ENCODE results near the gene CWC15.
A peak's percentile ranks its signal among the peaks of the same experiment; 100 is the strongest.

CWC15 gene

DNA sequence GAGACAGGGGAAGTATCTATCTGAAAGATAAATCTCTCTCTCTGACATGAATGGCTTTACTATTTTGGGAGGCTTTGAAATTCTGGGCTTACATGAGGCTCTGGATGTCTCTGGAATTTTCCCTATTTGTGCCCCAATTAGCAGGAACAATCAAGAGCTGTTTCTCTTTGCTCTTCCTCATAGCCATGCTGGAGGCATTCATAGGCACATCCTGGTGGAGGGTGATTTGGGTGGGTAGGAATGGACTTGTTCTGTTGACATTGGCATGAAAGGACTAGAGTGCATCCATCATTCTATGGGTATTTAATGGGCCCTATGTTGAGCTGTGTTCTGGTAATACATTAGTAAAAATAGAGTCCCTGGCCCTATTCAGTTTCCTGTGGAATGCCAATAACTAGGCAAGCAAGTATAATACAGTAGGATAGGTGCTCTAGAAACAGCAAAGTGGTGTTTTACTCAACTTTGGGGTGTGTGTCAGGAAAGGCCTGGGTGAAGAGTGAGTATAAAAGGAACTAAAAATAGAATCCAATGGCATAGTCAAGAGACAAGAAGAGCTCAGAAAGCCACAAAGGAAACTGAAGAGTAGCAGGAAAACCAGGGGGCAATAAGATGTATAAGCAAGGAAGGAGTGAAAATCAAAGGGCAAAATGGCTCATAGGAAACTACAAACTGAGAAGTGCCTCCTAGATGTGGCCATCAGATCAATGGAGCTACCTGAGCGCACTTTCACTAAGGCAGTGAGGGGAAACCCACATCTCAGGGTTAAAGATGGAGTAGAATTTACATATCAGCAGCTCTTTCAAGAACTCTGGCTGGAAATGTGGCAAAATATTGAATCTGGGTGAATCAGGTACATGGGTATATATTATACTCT lies 45.0 kb downstream of the CWC15 start:
- no CpG with 5 or more reads among the region's 1 CpG for WGBS (ENCODE audit: extremely low coverage, insufficient coverage, low lambda C conversion rate)
- H2BK5ac ChIP-seq (ENCODE audit: low read length): no peak overlapping the region

DNA sequence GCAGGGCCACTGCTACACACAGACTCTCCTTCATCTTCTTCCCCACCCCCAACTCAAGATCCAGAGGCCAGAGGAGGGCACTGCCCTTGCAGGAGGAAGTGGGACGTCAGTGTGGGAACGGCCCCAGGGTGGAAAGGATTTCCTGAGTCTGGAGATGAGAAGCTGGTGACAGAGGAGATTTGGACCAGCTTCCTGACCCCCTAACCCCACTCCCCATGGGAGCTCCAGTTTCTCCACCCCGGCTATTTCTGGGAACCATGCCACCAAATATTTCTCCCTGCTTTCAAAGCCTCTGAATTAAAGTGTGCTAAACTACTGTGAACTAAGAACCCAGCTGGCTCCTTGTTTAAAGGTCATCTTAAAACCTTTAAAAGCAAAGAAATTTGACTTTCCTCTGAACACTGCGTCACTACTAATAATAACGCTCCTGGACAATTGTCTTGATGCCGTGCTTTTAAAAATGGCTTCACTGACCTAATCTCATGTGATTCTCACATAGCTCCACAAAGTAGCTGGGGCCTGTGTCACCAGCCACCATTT lies 46.6 kb downstream of the CWC15 start:
- peak overlapping the region; percentile 28 for H4K5ac ChIP-seq (ENCODE audit: low read length)
- peak; percentile 73 for DNase-seq
- WGBS (ENCODE audit: extremely low coverage, insufficient coverage, low lambda C conversion rate): no CpG with 5 or more reads among the region's 6 CpGs

More for the DNA sequence above, 45.0 kb downstream of the CWC15 start:
- H4K8ac ChIP-seq (ENCODE audit: low read depth, low read length): no peak overlapping the region
- no peak overlapping the region for H3K23ac ChIP-seq (ENCODE audit: low read length)
- H4K5ac ChIP-seq (ENCODE audit: low read length): no peak overlapping the region
- no peak overlapping the region for H2AK5ac ChIP-seq (ENCODE audit: low read length)
- no peak overlapping the region for H3K27ac ChIP-seq (ENCODE audit: low read depth, low read length)
- H2BK120ac ChIP-seq (ENCODE audit: low read depth, low read length): no peak overlapping the region
- H3K79me2 ChIP-seq (ENCODE audit: control insufficient read depth, insufficient read depth, low read length): no peaks in the 10 kb centered on the region
- no peak overlapping the region for H3K4ac ChIP-seq (ENCODE audit: low read depth, low read length)
- no peak overlapping the region for H3K56ac ChIP-seq (ENCODE audit: low read length)
- H2BK15ac ChIP-seq (replicated peaks; ENCODE audit: low read depth): no peak overlapping the region
- no peak for DNase-seq
- no peak overlapping the region for H3K4me2 ChIP-seq (ENCODE audit: low read length)
- no peak overlapping the region for H3K18ac ChIP-seq (ENCODE audit: low read length)
- H3K36me3 ChIP-seq (ENCODE audit: control insufficient read depth, insufficient read depth, low read length): no peaks in the 10 kb centered on the region
- H3K9ac ChIP-seq (ENCODE audit: low read length): no peak overlapping the region
- no peaks in the 10 kb centered on the region for H3K27me3 ChIP-seq (ENCODE audit: insufficient read depth, low read length, poor library complexity)
- H3K4me3 ChIP-seq (ENCODE audit: low read length): no peak overlapping the region
- no peaks in the 10 kb centered on the region for H3K79me1 ChIP-seq (ENCODE audit: low read length)
- peaks cover 10% of the 10 kb centered on the region for H3K4me1 ChIP-seq (ENCODE audit: control insufficient read depth, low read depth, low read length)

DNA sequence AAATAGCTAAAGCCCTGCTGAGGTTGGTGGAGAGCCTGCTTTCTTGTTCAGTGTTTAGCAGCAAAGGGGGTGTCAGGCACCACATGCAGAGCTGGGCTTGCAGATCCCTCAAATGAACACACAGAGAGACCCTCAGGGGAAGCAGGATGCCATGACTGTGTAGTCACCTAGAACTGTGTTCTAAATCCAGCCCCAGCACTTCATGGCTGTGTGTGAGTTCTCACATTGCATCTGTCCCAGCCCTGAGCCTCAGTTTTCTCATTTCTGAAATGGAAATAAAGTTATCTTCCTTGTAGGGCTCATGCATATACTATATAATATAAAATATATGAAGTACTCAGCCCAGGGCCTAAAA lies 47.1 kb downstream of the CWC15 start:
- peak overlapping the region; percentile 6 for H3K27ac ChIP-seq (ENCODE audit: low read depth, low read length)
- H3K9ac ChIP-seq (ENCODE audit: low read length): no peak overlapping the region
- H4K5ac ChIP-seq (ENCODE audit: low read length): no peak overlapping the region
- H2AK5ac ChIP-seq (ENCODE audit: low read length): no peak overlapping the region
- no peak overlapping the region for H2BK15ac ChIP-seq (replicated peaks; ENCODE audit: low read depth)
- no peak overlapping the region for H3K4me3 ChIP-seq (ENCODE audit: low read length)
- H3K18ac ChIP-seq (ENCODE audit: low read length): peak overlapping the region; percentile 5
- peak overlapping the region; percentile 25 for H3K4ac ChIP-seq (ENCODE audit: low read depth, low read length)
- no peaks in the 10 kb centered on the region for H3K27me3 ChIP-seq (ENCODE audit: insufficient read depth, low read length, poor library complexity)
- no peak overlapping the region for H3K4me2 ChIP-seq (ENCODE audit: low read length)
- H3K4me1 ChIP-seq (ENCODE audit: control insufficient read depth, low read depth, low read length): peaks cover 12% of the 10 kb centered on the region
- no peaks in the 10 kb centered on the region for H3K79me1 ChIP-seq (ENCODE audit: low read length)
- no peak overlapping the region for H4K8ac ChIP-seq (ENCODE audit: low read depth, low read length)
- H2BK5ac ChIP-seq (ENCODE audit: low read length): no peak overlapping the region
- no peak overlapping the region for H3K56ac ChIP-seq (ENCODE audit: low read length)
- H3K79me2 ChIP-seq (ENCODE audit: control insufficient read depth, insufficient read depth, low read length): no peaks in the 10 kb centered on the region
- H3K36me3 ChIP-seq (ENCODE audit: control insufficient read depth, insufficient read depth, low read length): no peaks in the 10 kb centered on the region
- H3K23ac ChIP-seq (ENCODE audit: low read length): no peak overlapping the region
- no peak overlapping the region for H2BK120ac ChIP-seq (ENCODE audit: low read depth, low read length)
- DNase-seq: peak; percentile 41

More for the DNA sequence above, 46.6 kb downstream of the CWC15 start:
- Histone ChIP-seq H3K4me3 (ENCODE audit: low read length) (no peak overlapping the region), H3K27ac (ENCODE audit: low read depth, low read length) (no peak overlapping the region), H2AK5ac (ENCODE audit: low read length) (no peak overlapping the region), H3K27me3 (ENCODE audit: insufficient read depth, low read length, poor library complexity) (no peaks in the 10 kb centered on the region), H4K8ac (ENCODE audit: low read depth, low read length) (no peak overlapping the region), H2BK120ac (ENCODE audit: low read depth, low read length) (no peak overlapping the region), H3K4me1 (ENCODE audit: control insufficient read depth, low read depth, low read length) (peaks cover 12% of the 10 kb centered on the region), H2BK5ac (ENCODE audit: low read length) (no peak overlapping the region), H3K56ac (ENCODE audit: low read length) (no peak overlapping the region), H3K36me3 (ENCODE audit: control insufficient read depth, insufficient read depth, low read length) (no peaks in the 10 kb centered on the region), H3K9ac (ENCODE audit: low read length) (no peak overlapping the region), H3K79me2 (ENCODE audit: control insufficient read depth, insufficient read depth, low read length) (no peaks in the 10 kb centered on the region), H3K4ac (ENCODE audit: low read depth, low read length) (no peak overlapping the region), H2BK15ac (replicated peaks; ENCODE audit: low read depth) (no peak overlapping the region), H3K4me2 (ENCODE audit: low read length) (no peak overlapping the region), H3K23ac (ENCODE audit: low read length) (no peak overlapping the region), H3K79me1 (ENCODE audit: low read length) (no peaks in the 10 kb centered on the region), H3K18ac (ENCODE audit: low read length) (no peak overlapping the region)

DNA sequence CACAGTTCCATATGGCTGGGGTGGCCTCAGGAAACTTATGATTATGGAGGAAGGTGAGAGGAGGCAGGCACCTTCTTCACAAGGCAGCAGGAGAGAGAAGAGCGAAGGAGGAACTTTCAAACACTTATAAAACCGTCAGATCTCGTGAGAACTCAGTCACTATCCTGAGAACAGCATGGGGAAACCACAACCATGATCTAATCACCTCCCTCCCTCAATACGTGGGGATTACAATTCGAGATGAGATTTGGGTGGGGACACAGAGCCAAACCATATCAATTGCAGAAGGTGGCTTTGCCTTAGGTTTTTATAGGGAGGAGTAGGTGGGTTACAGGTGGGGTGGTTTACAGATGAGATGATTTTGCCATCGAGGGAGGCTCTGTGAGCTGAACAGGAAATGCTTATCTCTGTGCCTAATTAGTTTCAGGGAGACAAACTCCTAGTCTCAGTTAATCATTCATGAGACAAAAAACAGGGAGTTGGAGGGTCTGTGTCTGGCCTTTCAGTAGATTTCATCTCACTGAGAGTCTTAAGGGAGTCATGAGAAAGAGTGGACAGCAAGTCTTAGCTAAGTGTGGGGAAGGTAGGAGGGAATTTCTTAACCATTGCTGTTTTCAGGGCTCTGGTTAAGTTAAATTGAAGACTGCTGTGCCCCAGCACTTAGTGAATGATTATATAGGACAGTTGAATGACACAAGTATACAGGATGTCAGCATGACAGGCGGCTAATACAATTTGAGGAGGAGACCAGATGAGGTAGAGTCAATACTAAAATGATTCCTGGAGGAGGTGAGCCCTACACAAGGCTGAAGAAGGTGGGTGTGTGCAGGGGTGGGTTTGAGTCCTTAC lies 47.7 kb downstream of the CWC15 start:
- WGBS (ENCODE audit: extremely low coverage, insufficient coverage, low lambda C conversion rate): no CpG with 5 or more reads among the region's 7 CpGs

DNA sequence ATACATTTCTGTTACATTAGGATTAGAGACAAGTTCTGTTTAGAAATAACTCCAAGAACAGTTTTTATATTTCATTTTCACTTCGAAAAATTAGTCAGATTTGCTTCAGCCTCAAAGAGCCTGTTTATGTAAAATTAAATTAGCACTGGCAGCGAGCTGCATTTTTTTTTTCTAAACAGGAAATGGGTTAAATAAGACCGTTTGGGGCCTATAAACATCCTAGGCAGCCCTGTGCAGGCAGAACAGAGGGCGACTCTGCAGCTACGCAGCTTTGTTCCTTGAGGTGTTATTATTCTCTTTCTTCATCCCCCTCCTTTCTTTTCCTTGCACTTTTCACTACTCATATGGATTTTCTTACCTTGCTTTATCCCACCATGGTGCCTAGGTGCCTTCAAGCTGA lies 48.7 kb downstream of the CWC15 start:
- H3K18ac ChIP-seq (ENCODE audit: low read length): no peak overlapping the region
- no peak overlapping the region for H3K27ac ChIP-seq (ENCODE audit: low read depth, low read length)
- no peaks in the 10 kb centered on the region for H3K79me1 ChIP-seq (ENCODE audit: low read length)
- no peak for DNase-seq
- H3K56ac ChIP-seq (ENCODE audit: low read length): no peak overlapping the region
- H3K36me3 ChIP-seq (ENCODE audit: control insufficient read depth, insufficient read depth, low read length): no peaks in the 10 kb centered on the region
- H3K4ac ChIP-seq (ENCODE audit: low read depth, low read length): no peak overlapping the region
- no peak overlapping the region for H3K4me2 ChIP-seq (ENCODE audit: low read length)
- no peak overlapping the region for H3K9ac ChIP-seq (ENCODE audit: low read length)
- H2AK5ac ChIP-seq (ENCODE audit: low read length): no peak overlapping the region
- peaks cover 12% of the 10 kb centered on the region for H3K4me1 ChIP-seq (ENCODE audit: control insufficient read depth, low read depth, low read length)
- WGBS (ENCODE audit: extremely low coverage, insufficient coverage, low lambda C conversion rate): no CpG with 5 or more reads among the region's 5 CpGs
- H2BK15ac ChIP-seq (replicated peaks; ENCODE audit: low read depth): no peak overlapping the region
- H2BK120ac ChIP-seq (ENCODE audit: low read depth, low read length): no peak overlapping the region
- no peaks in the 10 kb centered on the region for H3K79me2 ChIP-seq (ENCODE audit: control insufficient read depth, insufficient read depth, low read length)
- H3K23ac ChIP-seq (ENCODE audit: low read length): no peak overlapping the region
- no peak overlapping the region for H4K5ac ChIP-seq (ENCODE audit: low read length)
- H3K27me3 ChIP-seq (ENCODE audit: insufficient read depth, low read length, poor library complexity): no peaks in the 10 kb centered on the region
- H4K8ac ChIP-seq (ENCODE audit: low read depth, low read length): no peak overlapping the region
- H2BK5ac ChIP-seq (ENCODE audit: low read length): no peak overlapping the region
- H3K4me3 ChIP-seq (ENCODE audit: low read length): no peak overlapping the region

More for the DNA sequence above, 47.7 kb downstream of the CWC15 start:
- no peak overlapping the region for H2BK120ac ChIP-seq (ENCODE audit: low read depth, low read length)
- no peak overlapping the region for H3K4me3 ChIP-seq (ENCODE audit: low read length)
- no peak overlapping the region for H4K5ac ChIP-seq (ENCODE audit: low read length)
- H4K8ac ChIP-seq (ENCODE audit: low read depth, low read length): no peak overlapping the region
- H2AK5ac ChIP-seq (ENCODE audit: low read length): no peak overlapping the region
- peak overlapping the region; percentile 6 for H3K27ac ChIP-seq (ENCODE audit: low read depth, low read length)
- H3K18ac ChIP-seq (ENCODE audit: low read length): peak overlapping the region; percentile 5
- H3K79me2 ChIP-seq (ENCODE audit: control insufficient read depth, insufficient read depth, low read length): no peaks in the 10 kb centered on the region
- no peak overlapping the region for H3K23ac ChIP-seq (ENCODE audit: low read length)
- no peak overlapping the region for H3K4me2 ChIP-seq (ENCODE audit: low read length)
- H3K4me1 ChIP-seq (ENCODE audit: control insufficient read depth, low read depth, low read length): peaks cover 12% of the 10 kb centered on the region
- H3K56ac ChIP-seq (ENCODE audit: low read length): no peak overlapping the region
- H2BK15ac ChIP-seq (replicated peaks; ENCODE audit: low read depth): no peak overlapping the region
- no peaks in the 10 kb centered on the region for H3K79me1 ChIP-seq (ENCODE audit: low read length)
- no peak overlapping the region for H2BK5ac ChIP-seq (ENCODE audit: low read length)
- H3K36me3 ChIP-seq (ENCODE audit: control insufficient read depth, insufficient read depth, low read length): no peaks in the 10 kb centered on the region
- peak; percentile 58 for DNase-seq
- no peak overlapping the region for H3K9ac ChIP-seq (ENCODE audit: low read length)
- no peaks in the 10 kb centered on the region for H3K27me3 ChIP-seq (ENCODE audit: insufficient read depth, low read length, poor library complexity)
- H3K4ac ChIP-seq (ENCODE audit: low read depth, low read length): peak overlapping the region; percentile 25

Data from mesendoderm (in vitro differentiated cells).